ENCODE data around the gene PCLAF.
A peak's percentile ranks its signal among the peaks of the same experiment; 100 is the strongest.
"Not testable (repeated sequence)": the region's sequence is repeated elsewhere in the genome, so short reads cannot be mapped to it uniquely, and the experiment has no call there.

The PCLAF gene, protein sequence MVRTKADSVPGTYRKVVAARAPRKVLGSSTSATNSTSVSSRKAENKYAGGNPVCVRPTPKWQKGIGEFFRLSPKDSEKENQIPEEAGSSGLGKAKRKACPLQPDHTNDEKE

DNA sequence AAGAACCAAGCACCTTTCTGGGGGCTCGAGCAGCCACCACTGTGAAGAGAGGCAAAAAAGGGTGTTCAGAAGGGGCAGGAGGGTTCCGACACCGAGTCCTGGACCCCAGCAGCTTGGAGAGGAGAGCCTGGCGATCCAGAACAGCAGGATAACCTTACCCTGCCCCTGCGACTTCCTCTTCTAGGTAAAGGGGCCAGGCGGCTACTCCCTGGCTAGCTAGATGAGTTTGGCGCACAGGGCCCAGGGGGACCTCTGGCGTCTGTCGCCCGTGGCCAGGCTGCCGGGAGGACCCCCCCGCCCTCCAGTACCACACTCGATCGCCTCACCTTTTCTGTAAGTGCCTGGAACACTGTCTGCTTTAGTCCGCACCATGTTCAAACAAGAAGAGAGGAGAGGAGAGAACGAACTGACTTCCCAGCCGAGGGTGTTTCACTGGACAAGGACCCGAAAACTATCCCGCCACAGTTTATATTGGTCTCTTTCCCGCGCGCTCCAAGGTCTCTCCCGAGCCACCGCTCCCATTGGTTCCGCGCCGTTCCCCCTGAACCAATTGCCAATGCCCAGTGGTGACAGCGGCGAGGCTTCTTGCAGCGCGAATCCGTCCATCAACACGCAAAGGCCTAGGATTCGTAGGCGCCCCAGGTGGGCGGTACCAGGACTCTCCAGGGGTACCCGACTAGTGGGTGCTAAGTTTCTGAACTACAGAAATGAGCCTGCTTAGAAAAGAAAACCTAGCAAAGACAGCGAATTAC, at the start of gene PCLAF:
Gene PCLAF (minus strand): TSS at position 442 of the 752 bp plus-strand sequence. CDS start 70 bp downstream, at position 372.
- peak; percentile 96 for DNase-seq

DNA sequence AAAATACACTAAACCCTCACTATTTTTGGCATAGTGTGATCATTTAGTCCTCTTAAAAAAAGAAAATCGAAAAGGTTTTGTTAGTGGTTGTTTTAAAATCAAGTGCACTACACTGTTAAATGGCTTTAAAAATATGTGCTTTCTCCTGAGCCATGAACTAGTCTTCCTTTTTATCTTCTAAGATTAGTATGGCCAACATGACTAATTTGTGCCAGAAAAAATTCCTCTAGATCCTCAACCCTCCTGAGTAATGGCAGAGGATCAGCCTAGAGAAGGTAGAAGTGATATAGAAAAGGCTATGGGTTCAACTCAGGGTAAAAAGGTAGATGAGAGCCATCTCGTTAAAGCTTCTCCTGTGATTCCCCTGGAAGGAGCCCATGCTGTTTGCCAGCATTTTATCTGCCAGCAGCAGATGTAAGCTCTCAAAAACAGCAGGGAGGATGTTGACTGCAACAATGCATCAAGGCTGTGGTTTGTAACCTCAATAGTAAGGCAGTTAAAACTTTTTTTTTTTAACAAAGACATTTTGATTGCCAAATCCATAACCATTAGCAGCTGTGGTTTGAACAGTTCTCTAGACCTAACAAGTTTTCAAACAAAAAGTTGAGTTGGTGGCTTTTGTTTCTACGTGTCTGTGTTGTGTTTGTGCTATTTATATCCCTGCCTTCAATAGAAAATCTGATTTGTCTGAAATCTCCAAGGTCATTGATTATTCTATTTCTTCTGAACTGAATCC, 48.9 kb upstream of the PCLAF start:
- no peak for DNase-seq

DNA sequence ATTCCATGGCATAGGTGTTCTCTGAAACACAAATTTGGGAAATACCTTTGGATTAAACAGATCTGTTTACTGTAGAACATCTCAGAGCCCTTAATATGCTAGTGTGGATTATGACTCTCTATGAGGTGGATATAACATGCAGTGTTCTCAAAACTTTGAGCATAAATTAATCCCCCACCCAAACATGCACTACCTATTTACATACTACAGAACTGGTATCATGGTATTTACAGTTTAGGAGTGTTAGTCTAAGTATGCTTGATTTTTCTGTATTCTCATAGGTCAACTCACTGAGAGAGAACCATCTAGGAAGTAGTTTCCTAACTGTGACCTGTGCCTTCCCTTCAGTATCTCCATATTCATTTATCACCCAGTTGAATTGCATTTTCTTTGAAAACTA, 48.2 kb upstream of the PCLAF start:
- DNase-seq: no peak

DNA sequence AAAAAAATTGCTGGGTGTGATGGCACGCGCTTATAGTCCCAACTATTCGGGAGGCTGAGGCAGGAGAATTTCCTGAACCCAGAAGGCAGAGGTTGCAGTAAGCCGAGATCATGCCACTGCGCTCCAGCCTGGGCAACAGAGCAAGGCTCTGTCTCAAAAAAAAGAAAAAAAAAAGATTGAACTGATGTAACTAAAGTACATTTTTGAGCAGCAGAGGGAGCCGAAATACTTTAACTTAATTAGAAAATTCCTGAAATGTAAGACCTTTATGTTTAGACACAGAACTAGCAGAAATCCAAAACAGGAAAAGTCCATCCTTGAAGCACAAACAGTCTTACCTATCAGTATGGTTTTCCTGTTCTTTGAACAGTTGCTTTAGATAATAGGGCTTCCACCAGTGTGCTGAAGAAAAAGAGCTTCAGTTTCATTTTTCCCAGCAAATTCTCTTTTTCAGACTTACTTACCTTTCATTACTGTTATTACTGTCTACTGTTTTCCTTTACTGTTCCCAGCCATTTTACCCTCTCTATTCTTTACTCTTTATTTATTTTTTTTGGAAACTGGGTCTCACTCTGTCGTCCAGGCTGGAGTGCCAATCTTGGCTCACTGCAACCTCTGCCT, 45.7 kb upstream of the PCLAF start:
- peak; percentile 30 for DNase-seq

GRCh38 chr15:64425221-64425620, 44.0 kb upstream of the PCLAF start:
- no peak for DNase-seq

GRCh38 chr15:64423970-64424369, 42.7 kb upstream of the PCLAF start:
- peak; percentile 12 for DNase-seq

GRCh38 chr15:64422697-64423096, 41.5 kb upstream of the PCLAF start:
- no peak for DNase-seq

- DNase-seq: no peak
These were observed 31.0 kb upstream of the PCLAF start for GRCh38 chr15:64412216-64412615.

DNA sequence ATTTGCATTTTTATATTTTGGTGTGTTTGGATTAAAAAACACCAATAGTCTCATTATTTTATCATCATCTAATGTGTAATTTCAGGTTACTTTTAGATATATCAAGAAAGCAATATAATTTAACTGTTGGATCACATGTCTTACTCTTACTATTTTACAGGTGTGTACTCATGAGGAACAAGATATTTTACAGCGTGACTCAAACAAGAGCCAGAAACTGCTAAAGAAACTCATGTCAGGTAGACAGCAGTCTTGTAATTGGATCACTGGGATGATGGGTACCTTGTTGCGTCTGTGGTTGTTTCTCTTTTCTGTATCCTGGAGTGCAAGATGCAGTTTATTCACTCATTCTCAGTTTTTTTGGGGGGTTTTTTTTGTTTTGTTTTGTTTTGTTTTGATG, 19.3 kb upstream of the PCLAF start:
- no peak for DNase-seq

GRCh38 chr15:64398575-64398974, 17.3 kb upstream of the PCLAF start:
- no peak for DNase-seq

DNA sequence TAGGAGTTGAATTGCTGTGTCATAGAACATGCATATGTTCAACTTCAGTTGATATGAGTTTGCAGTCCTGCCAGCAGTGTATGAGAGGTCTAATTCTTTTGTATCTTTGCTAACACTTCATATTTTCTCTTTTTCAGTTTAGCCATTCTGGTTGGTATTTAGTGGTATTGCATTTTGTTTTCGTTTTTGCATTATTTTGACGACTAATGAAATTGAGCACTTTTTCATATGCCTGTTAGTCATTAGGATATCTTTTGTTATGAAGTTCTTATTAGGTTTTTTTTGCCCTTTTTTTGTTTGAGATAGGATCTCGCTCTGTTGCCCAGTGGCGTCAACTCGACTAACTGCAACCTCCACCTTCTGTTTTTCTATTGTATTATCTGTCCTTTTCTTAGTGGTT, 15.5 kb upstream of the PCLAF start:
- DNase-seq: no peak

- not testable (repeated sequence) for DNase-seq
These were observed 11.2 kb upstream of the PCLAF start for GRCh38 chr15:64392471-64392870.

- DNase-seq: no peak
These were observed 7.8 kb upstream of the PCLAF start for GRCh38 chr15:64389036-64389435.

DNA sequence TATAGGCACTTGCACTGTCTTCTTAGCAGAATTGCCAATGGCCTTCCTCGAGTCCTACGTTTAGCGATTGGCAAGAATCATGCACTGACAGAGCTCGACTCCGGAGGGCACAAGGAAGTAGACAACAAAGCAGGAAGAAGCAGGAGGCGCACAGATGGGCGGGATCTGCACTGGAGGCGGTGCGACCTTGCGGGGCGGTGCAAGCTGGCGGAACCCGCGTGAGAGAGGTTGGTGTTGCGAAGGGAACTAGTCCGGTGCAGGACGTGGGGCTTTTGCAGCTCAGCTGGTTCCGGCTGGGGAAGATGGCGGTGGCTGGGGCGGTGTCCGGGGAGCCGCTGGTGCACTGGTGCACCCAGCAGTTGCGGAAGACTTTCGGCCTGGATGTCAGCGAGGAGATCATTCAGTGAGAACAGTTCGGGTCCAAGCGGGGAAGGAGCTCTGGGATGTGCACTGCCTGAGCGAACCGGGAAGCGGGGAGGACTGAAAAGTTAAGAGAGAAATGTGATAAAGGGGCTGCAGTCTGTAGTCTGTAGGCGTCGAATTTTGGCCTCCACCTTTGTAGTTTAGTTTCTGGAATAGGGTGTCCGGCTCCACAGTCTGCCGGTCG, 6.4 kb upstream of the PCLAF start, which contains the start of gene TRIP4:
Gene TRIP4 (plus strand): TSS at position 275 of the 607 bp plus-strand sequence. CDS start 28 bp downstream, at position 303.
- DNase-seq: peak; percentile 97

DNA sequence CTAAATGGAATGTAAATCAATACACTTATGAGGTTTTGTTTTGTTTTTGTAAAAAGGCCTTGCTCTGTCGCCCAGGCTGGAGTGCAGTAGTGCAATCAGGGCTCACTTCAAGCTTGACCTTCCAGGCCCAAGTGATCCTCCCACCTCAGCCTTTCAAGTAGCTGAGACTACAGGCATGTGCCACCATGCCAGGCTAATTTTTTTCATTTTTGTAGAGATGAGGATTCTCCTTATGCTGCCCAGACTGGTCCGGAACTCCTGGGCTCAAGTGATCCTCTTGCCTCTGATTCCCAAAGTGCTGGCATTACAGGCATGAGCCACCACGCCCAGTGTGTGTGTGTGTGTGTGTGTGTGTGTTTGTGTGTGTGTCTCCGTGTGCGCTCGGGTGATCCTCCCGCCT, 5.0 kb upstream of the PCLAF start:
- DNase-seq: no peak

- no peak for DNase-seq
These were observed 2.5 kb upstream of the PCLAF start for GRCh38 chr15:64383760-64384159.

GRCh38 chr15:64380130-64380870, 941 bp downstream of the PCLAF start:
- DNase-seq: not testable (repeated sequence)

GRCh38 chr15:64379216-64379960, 1.9 kb downstream of the PCLAF start:
- DNase-seq: no peak

DNA sequence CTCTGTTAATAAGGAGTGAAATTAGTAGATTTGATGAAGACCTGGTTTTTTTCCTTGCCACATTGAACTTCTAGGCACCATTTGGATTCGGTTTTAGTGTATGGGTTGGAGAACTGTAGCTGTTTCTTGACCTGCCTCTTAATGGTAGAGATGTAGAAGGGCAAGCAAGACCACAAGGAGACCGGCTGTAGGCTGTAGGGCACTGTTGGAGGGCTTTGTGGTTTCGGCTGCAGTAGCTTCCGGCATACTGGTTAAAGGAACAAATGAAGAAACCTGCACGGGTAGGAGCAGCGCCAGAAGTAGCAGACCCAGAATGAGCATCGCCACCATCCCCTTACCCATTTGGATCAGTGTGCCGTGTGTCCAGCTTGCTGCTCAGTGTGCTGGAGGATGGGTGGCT, 7.9 kb downstream of the PCLAF start:
- no peak for DNase-seq

DNA sequence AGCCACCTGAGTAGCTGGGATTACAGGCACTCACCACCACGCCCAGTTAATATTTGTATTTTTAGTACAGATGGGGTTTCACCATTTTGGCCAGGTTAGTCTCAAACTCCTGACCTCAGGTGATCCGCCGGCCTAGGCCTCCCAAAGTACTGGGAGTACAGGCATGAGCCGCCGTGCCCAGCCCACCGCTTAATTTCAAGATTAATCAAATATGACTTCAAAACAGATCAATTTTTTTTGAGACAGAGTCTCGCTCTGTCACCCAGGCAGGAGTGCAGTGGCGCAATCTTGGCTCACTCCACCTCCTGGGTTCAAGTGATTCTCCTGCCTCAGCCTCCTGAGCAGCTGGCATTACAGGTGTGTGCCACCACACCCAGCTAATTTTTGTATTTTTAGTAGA, 9.9 kb downstream of the PCLAF start:
- DNase-seq: not testable (repeated sequence)

- no peak for DNase-seq
These were observed 12.1 kb downstream of the PCLAF start for GRCh38 chr15:64369078-64369607.
